Heart right ventricle (tissue), 16 donors: ENCODE measurements around the gene COL23A1. TPM values are rescaled to one million over a fixed set of nuclear protein-coding genes. Genes with fewer than 3 reads are reported as not detected.

Experiments used
- ATAC-seq, 8 donors: fragments of 200-7000 bp; cut with Tn5 transposase; one replicate each; pipeline ENCODE4 v1.9.1; 2020; ENCODE audit warnings: mild to moderate bottlenecking in 8 of 8, moderate library complexity in 8 of 8, moderate number of reproducible peaks in 1 of 8
- DNase-seq, 2 donors: peaks; one replicate each; pipeline ENCODE4 v3.0.0-alpha.2; 2020
- H3K27ac ChIP-seq, 10 donors: fragments of 200-600 bp; sonication (generic) in 2 of 10; one replicate each; pipeline versions ENCODE4 v1.5.0 to v1.8.0; 2020 to 2022; ENCODE audit warnings: mild to moderate bottlenecking in 3 of 10
- H3K27me3 ChIP-seq, 7 donors: fragments of 200-600 bp; one replicate each; pipeline ENCODE4 v1.8.0; 2021 to 2022; ENCODE audit warnings: mild to moderate bottlenecking in 2 of 7
- H3K36me3 ChIP-seq, 9 donors: fragments of 200-600 bp; sonication (generic) in 1 of 9; one replicate each; pipeline versions ENCODE4 v1.5.0 to v1.8.0; 2020 to 2022; ENCODE audit warnings: mild to moderate bottlenecking in 2 of 9
- H3K4me1 ChIP-seq, 9 donors: fragments of 200-600 bp; sonication (generic) in 1 of 9; one replicate each; pipeline versions ENCODE4 v1.5.0 to v1.8.0; 2020 to 2022; ENCODE audit warnings: mild to moderate bottlenecking in 4 of 9
- H3K4me3 ChIP-seq, 10 donors: fragments of 200-600 bp; sonication (generic) in 2 of 10; one replicate each; pipeline versions ENCODE4 v1.5.0 to v1.8.0; 2020 to 2022; ENCODE audit warnings: mild to moderate bottlenecking in 7 of 10, moderate library complexity in 2 of 10
- H3K9me3 ChIP-seq, 11 donors: fragments of 200-600 bp in 10 of 11; sonication (generic) in 2 of 11; one replicate each; pipeline versions ENCODE4 v1.5.0 to v1.8.0; 2013 to 2022; ENCODE audit warnings: mild to moderate bottlenecking in 2 of 11, control low read depth in 1 of 11, moderate library complexity in 1 of 11
- WGBS, 2 donors: extraction: QIAGEN DNeasy Blood & Tissue Kit; methylation state at CpG; one replicate each; pipeline ENCODE4 v1.1.7; 2013; ENCODE audit warnings: inconsistent platforms in 1 of 2; 5-methylcytosine and 5-hydroxymethylcytosine counted together
- intact Hi-C, 10 donors: fragments of 100-400 bp; cut with DNase I; formaldehyde crosslinking; loops; one replicate each; pipeline versions ENCODE4 v1.11.1 to v1.14.2; 2022
- polyA plus RNA-seq, 2 donors: library from polyadenylated mRNA; stranded (reverse); fragments of 200-250 nt; gene quantifications; one replicate each; pipeline ENCODE4 v1.2.3, GENCODE V29; 2013
- total RNA-seq, 10 donors: library from RNA; stranded (reverse); fragmentation: NEBNext Ultra II Directional in 3 of 10; extraction: Animal tissue kit (Norgen Biotek cat#: 25700) in 3 of 10; gene quantifications; one replicate each; pipeline versions ENCODE4 v1.2.1 to v1.2.4, GENCODE V29; 2021 to 2023
- TF ChIP-seq, protein P1 (sequence below), 9 donors: fragments of 200-600 bp; sonication (generic) in 2 of 9; IDR thresholded peaks; one replicate each; pipeline versions ENCODE4 v1.5.0 to v1.8.0; 2021 to 2022; ENCODE audit warnings: antibody characterized with exemption in 9 of 9, mild to moderate bottlenecking in 5 of 9, moderate library complexity in 1 of 9
- donor health status: Arrhythmogenic right ventricular cardiomyopathy.
- donor health status: ischemic (EF 13 %, LVEDD 7.1; RV severe dilation, severe dysfunction).
- donor health status: healthy with polysubstance abuse.
- donor health status: DM: no; HTN: yes; CAD: no.
- donor health status: DM: no; HTN: no; CAD: no.
- donor health status: ischemic (EF 25% LVEDD 6.9; RV normal size, moderate dysfunction).
- donor health status: ischemic (EF 25% LVEDD 5.7; RV mildly dilated, moderate dysfunction).
- donor health status: healthy.
- donor health status: DM: yes; HTN: yes; CAD: no.
- donor health status: Ischemic cardiomyopathy.
- donor health status: ischemic (EF 35%, LVEDD 5.7; RV mildly dilated, moderate dysfunction).
- donor health status: nonischemic (EF 11% LVEDD 7.7; RV severe dilation, severe dysfunction).
- donor health status: DM: yes; HTN: yes; CAD: no.
- donor health status: PGD.
- donor health status: ischemic (EF 29% LVEDD 5.4; RV normal size, mild dysfunction).
- donor health status: nonischemic (EF 23%, LVEDD 6.1; RV moderate dilation, normal function).

Gene COL23A1
- total and polyA plus RNA-seq, 12 donors, result 8.9 to 29.0 (median 16.2) TPM

- H3K27me3 ChIP-seq, result peaks cover 0 to 17% (median 0%) of the 10 kb centered on the region in 7 donors
- intact Hi-C loops, result no loop called here
- DNase-seq (no peak), ATAC-seq (no peak)
- H3K27ac ChIP-seq, result no peak overlapping the region
- TF ChIP-seq, protein P1, sequence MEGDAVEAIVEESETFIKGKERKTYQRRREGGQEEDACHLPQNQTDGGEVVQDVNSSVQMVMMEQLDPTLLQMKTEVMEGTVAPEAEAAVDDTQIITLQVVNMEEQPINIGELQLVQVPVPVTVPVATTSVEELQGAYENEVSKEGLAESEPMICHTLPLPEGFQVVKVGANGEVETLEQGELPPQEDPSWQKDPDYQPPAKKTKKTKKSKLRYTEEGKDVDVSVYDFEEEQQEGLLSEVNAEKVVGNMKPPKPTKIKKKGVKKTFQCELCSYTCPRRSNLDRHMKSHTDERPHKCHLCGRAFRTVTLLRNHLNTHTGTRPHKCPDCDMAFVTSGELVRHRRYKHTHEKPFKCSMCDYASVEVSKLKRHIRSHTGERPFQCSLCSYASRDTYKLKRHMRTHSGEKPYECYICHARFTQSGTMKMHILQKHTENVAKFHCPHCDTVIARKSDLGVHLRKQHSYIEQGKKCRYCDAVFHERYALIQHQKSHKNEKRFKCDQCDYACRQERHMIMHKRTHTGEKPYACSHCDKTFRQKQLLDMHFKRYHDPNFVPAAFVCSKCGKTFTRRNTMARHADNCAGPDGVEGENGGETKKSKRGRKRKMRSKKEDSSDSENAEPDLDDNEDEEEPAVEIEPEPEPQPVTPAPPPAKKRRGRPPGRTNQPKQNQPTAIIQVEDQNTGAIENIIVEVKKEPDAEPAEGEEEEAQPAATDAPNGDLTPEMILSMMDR (IDR thresholded peaks at IDR 0.05), result no peak
- H3K9me3 ChIP-seq, result peaks cover 0 to 25% (median 17%) of the 10 kb centered on the region in 11 donors
- H3K4me1 ChIP-seq, result peaks cover 0 to 16% (median 12%) of the 10 kb centered on the region in 9 donors
- H3K36me3 ChIP-seq, result peaks cover 0 to 49% (median 17%) of the 10 kb centered on the region in 9 donors
- no peak overlapping the region for H3K4me3 ChIP-seq
Observed at GRCh38 chr5:178595150-178595549, 5.0 kb upstream of the COL23A1 start.

DNA sequence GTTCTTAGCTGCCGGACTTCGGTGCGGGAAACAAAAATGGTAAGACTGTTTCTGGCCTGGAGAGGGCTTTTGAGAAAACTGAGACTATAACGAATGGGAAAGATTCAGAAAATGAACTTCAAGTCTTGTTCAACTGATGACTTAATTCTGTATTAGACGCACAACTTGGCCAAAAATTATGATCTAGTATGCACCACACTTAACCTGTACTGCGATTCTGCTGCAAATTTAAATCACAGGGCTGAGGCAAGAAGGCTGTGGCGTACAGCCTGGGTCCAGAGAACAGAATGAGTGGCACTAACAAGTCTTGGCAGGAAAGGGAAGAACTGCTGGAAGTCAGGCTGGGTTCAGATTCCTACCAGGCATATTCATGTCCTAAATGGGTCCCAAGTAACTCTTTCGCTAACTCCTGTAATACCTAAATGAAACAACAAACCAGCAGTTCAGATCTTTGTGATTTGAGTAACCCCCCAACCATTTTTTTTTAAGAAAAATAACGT lies 781 bp upstream of the COL23A1 start:
- H3K9me3 ChIP-seq, result peaks cover 0 to 21% (median 16%) of the 10 kb centered on the region in 11 donors
- peaks cover 0 to 21% (median 0%) of the 10 kb centered on the region in 9 donors for H3K36me3 ChIP-seq
- intact Hi-C loops, result loop anchor here in 9 of 10 donors (1.0 to 5.0 kb wide), 5 partner anchors 309 to 354 kb away; no protein-coding TSS in a partner anchor
- WGBS, 2 donors, result 33 to 37% methylated on average over 9 of the region's 9 CpGs
- DNase-seq (peak in 1 of 2 donors; percentile 18), ATAC-seq (peak in 7 of 8 donors; percentile 36 to 80 (median 68))
- TF ChIP-seq, protein P1 (IDR thresholded peaks at IDR 0.05), result no peak
- H3K4me3 ChIP-seq, result peak overlapping the region in 7 of 10 donors; percentile 48 to 72 (median 60)
- peaks cover 0 to 45% (median 10%) of the 10 kb centered on the region in 7 donors for H3K27me3 ChIP-seq
- peaks cover 3 to 36% (median 28%) of the 10 kb centered on the region in 9 donors for H3K4me1 ChIP-seq
- H3K27ac ChIP-seq, result peak overlapping the region in 9 of 10 donors; percentile 48 to 80 (median 73)

GRCh38 chr5:178589180-178590140 lies 733 bp downstream of the COL23A1 start:
- peaks cover 0 to 45% (median 10%) of the 10 kb centered on the region in 7 donors for H3K27me3 ChIP-seq
- ATAC-seq, result peak in 7 of 8 donors; percentile 2 to 71 (median 34)
- peaks cover 0 to 8% (median 0%) of the 10 kb centered on the region in 9 donors for H3K36me3 ChIP-seq
- H3K4me1 ChIP-seq, result peaks cover 3 to 36% (median 28%) of the 10 kb centered on the region in 9 donors
- H3K4me3 ChIP-seq, result peak overlapping the region in 9 of 10 donors; percentile 37 to 72 (median 58)
- intact Hi-C loops, result loop anchor here (1.0 to 10.0 kb wide), 8 partner anchors 37 to 353 kb away; no protein-coding TSS in a partner anchor
- H3K27ac ChIP-seq, result peak overlapping the region in 7 of 10 donors; percentile 27 to 80 (median 80)
- TF ChIP-seq, protein P1 (IDR thresholded peaks at IDR 0.05), result peak in 3 of 9 donors; percentile 29 to 37 (median 36)
- 12 to 22% methylated on average over 87 to 91 of the region's 91 CpGs for WGBS, 2 donors
- peak in 1 of 2 donors; percentile 43 for DNase-seq
- peaks cover 0 to 5% (median under 1%) of the 10 kb centered on the region in 11 donors for H3K9me3 ChIP-seq

GRCh38 chr5:178588769-178589168 lies 1.4 kb downstream of the COL23A1 start:
- peaks cover 3 to 36% (median 28%) of the 10 kb centered on the region in 9 donors for H3K4me1 ChIP-seq
- peaks cover 0 to under 1% (median 0%) of the 10 kb centered on the region in 11 donors for H3K9me3 ChIP-seq
- ATAC-seq (no peak), DNase-seq (no peak)
- no peak overlapping the region for H3K27ac ChIP-seq
- TF ChIP-seq, protein P1 (IDR thresholded peaks at IDR 0.05), result no peak
- peaks cover 0 to 45% (median 10%) of the 10 kb centered on the region in 7 donors for H3K27me3 ChIP-seq
- H3K4me3 ChIP-seq, result no peak overlapping the region
- 68 to 78% methylated on average over 8 of the region's 8 CpGs for WGBS, 2 donors
- peaks cover 0 to under 1% (median 0%) of the 10 kb centered on the region in 9 donors for H3K36me3 ChIP-seq
- intact Hi-C loops, result loop anchor here in 3 of 10 donors (2.0 to 10.0 kb wide), 3 partner anchors 36 to 304 kb away; no protein-coding TSS in a partner anchor
